T-helper 2 cell treated with Interferon-gamma antibody and Interleukin-4, amounts not matched to agents 5 μg/mL and 100 μg/mL, for 36 hours (primary cell): ENCODE data around the gene PEDS1.
A peak's percentile ranks its signal among the peaks of the same experiment; 100 is the strongest.
"Not testable (repeated sequence)": the region's sequence is repeated elsewhere in the genome, so short reads cannot be mapped to it uniquely, and the experiment has no call there.

Experiments
- DNase-seq: peaks from one replicate; pipeline ENCODE4 v3.0.0; 2021; ENCODE audit warnings: low spot score
- H3K27ac Mint-ChIP-seq: one replicate; pipeline ENCODE4 v1.8.0; 2021; ENCODE audit warnings: mild to moderate bottlenecking, mixed read lengths
- H3K27me3 Mint-ChIP-seq: one replicate; pipeline ENCODE4 v1.8.0; 2021; ENCODE audit warnings: low read depth, mixed read lengths
- H3K36me3 Mint-ChIP-seq: one replicate; pipeline ENCODE4 v1.8.0; 2021; ENCODE audit warnings: low read depth, mixed read lengths
- H3K4me1 Mint-ChIP-seq: one replicate; pipeline ENCODE4 v1.8.0; 2021; ENCODE audit warnings: low read depth, mixed read lengths
- H3K4me3 Mint-ChIP-seq: one replicate; pipeline ENCODE4 v1.8.0; 2022; ENCODE audit warnings: mild to moderate bottlenecking, moderate library complexity, mixed read lengths
- H3K9me3 Mint-ChIP-seq: one replicate; pipeline ENCODE4 v1.8.0; 2021; ENCODE audit warnings: mixed read lengths

PEDS1 gene

DNA sequence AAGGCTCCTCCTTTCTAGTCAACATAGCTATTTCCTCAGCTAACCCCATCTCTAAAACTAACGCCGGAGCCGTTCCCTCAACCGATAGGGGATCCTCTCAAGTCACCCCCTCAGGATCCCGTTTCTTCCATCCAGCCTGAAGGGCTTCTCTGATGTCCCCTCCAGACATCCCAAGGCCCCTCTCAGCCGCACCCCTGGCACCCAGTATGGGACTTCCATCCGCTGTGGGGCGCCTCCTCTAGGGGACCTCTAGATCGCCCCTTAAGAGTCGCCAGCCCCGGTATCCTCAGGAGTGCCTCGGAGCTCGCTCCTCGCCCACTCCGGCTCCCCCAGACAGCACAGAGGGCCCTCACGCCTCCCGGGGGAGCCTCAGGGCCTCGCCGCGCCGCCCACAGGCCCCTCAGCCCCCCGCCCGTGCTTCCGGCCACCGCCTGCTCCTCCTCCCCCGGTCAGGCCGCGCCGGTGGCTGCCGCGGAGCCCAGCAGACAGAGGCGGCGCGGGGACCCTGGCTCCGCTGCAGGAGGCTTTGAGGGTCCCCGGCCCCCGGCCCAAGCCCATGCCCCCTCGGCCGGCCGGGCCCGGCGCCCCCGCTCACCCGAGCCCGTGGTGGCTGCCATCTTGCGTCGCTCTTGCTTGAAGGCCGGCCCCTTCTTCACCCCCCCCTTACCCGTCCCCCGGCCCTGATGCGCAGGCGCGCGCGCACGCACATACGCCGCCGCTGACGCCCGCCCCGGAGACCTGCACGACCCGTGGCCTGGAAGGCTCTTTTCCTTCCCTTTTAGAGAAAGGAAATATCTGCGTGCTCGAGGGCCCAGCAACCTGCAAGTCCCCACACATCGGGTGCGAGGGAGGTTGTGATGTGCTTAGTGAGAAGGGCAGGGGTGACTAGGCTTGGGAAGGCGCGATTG, 40.8 kb downstream of the PEDS1 start, which contains the start of gene UBE2V1:
Gene UBE2V1 (minus strand): TSS at position 639 of the 908 bp plus-strand sequence. CDS start 22 bp downstream, at position 617.
- peak within 1 kb of the TSS; percentile 88 for H3K27ac Mint-ChIP-seq
- H3K4me1 Mint-ChIP-seq, result peaks cover 66% of the 10 kb centered on the region
- H3K36me3 Mint-ChIP-seq, result peaks cover 16% of the 10 kb centered on the region
- H3K9me3 Mint-ChIP-seq, result no peaks in the 10 kb centered on the region
- peak within 1 kb of the TSS; percentile 86 for H3K4me3 Mint-ChIP-seq
- peak; percentile 88 for DNase-seq
- H3K27me3 Mint-ChIP-seq, result no peaks in the 10 kb centered on the region

DNA sequence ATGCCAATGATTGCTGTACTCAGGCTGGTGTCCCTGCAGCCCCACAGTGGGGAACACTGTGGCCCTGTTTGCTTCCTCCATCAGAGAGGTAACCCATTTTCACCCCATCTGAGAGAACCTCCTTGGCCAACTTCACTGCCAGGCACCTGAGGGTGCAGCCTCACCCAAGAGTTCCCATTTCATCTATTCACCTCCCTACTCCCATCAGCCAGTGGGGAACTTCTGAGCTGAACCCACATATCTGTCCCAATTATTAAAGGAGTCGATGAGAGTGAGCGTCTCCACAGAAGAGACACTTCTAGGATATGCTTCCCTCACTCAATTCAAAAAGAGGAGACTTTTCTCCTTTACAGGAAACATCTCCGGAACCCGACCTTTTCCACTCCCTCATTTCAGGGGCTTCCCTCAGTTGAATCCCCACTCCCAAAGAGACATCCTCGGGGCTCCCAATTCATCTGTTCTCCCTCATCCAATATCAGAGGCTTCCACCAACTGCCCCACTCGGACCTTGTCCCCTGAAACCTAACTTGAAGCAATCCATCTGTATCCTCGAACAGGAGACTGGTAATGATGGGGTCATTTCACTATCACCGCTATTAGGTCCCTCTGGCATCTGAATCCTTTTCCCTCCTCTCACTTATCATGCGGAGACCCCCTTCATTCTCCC, 41.6 kb downstream of the PEDS1 start:
- peak overlapping the region; percentile 88 for H3K27ac Mint-ChIP-seq
- H3K9me3 Mint-ChIP-seq, result no peaks in the 10 kb centered on the region
- no peaks in the 10 kb centered on the region for H3K27me3 Mint-ChIP-seq
- H3K36me3 Mint-ChIP-seq, result peaks cover 19% of the 10 kb centered on the region
- DNase-seq, result no peak
- peaks cover 68% of the 10 kb centered on the region for H3K4me1 Mint-ChIP-seq
- peak overlapping the region; percentile 86 for H3K4me3 Mint-ChIP-seq

DNA sequence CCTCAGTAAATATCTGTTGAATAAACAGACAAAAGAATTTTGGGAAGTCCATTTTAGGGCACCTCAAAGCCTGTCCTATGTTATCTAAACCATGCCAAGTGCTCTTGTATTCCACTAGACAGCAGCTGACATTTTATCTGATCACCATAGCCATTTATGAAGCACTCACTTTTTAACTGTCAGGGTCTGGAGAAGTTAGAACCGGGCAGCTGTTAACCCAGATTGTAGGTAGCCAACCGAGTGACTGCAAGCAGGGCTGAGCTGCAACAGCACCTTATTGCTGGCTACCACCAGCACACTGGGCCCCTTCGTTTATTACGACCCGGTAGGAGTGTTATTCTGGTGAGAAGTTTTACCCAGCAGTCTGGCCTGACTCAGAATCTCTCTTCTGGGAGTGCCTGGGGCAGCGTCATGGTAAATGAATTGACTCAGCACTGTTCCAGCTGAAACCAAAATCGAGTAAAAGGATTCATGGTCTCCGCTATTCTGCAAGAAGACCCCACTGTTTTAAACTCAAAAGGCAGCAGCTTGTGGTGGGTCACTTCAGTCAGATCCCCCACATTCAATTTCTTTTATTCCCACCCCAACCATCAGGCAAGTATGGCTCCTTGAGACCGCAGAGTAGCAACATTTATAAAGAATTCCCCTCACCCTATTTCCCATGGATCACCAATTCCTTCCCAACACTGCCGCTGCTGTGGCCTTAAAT, 42.2 kb downstream of the PEDS1 start:
- Mint-ChIP-seq H3K4me1 (peaks cover 66% of the 10 kb centered on the region), H3K9me3 (no peaks in the 10 kb centered on the region), H3K36me3 (peaks cover 21% of the 10 kb centered on the region), H3K27me3 (no peaks in the 10 kb centered on the region), H3K4me3 (peak overlapping the region; percentile 86), H3K27ac (peak overlapping the region; percentile 88)
- DNase-seq, result peak; percentile 66

DNA sequence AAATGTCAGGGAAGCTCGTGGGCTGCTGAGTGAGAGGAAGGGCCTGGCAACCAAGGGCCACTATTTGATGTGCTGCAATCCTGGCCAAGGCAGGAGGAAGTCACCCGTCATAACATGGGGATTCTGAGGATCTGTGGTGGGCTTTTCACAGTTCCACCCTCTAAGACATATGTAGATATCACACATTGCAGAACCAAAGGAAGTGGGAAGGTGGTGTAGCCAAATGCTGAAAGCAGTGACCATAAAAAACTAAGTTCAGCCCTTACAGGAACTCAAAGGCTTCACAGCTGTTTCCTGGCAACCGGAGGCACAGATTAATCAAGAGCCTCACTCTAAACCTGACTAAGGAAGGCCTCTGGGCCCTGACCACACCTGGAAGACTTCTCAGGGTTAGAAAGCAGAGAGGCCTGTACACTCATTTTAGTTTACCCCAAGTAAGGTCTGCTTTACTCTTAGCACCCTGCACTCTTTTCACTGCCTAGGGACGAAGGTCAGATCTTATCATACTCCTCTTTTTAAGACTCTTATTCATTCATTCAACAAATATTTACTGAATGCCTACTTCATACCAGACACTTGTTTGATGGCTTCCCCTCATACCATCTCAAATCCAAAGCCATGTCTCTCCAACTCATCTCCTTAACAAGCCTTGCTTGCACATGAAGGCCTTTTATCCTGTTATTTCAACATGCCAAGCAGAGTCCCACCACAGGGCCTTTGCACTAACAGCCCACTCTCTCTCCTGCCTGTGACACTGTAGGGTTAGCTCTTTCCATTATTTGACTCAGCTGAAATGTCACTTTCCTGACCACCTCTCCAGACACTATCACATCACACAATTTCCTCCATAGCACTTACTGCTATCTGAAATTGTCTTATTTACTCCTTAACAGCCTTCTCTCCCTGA, 43.1 kb downstream of the PEDS1 start:
- peak; percentile 64 for DNase-seq
- Mint-ChIP-seq H3K27ac (peak overlapping the region; percentile 88), H3K9me3 (no peaks in the 10 kb centered on the region), H3K27me3 (no peaks in the 10 kb centered on the region), H3K4me3 (peak overlapping the region; percentile 86), H3K4me1 (peaks cover 62% of the 10 kb centered on the region), H3K36me3 (peaks cover 20% of the 10 kb centered on the region)

DNA sequence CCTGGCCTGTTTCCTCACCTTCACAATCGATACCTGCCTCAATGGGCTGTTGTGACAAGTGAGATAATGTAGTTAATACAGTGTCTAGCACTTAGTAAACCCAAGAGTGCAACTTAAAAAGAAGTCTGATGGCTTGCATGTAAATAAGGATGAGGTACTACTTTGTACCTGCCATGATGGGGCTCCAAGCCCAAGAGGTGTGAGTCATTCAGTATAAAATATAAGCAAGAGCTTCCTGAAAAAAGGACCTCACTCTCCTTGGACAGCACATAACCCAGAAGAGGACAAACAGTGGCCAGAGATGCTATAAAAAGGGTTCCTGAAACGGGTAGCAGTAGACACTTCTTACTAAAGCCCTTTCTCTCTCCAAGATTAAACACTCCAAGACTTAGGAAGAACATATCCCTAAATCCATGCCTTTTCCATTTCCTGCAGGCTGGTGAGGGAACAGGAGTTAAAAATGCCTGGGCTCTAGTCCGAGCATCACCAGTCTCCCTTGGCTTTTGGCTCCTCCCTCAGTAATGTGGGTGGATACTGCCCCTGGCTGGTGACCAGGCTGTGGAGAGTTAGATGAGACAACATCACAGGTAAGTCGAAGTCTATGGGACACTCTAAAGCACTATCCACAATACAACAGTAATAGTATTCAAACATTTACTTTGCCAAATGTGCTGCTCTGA, 44.8 kb downstream of the PEDS1 start:
- peaks cover 50% of the 10 kb centered on the region for H3K4me1 Mint-ChIP-seq
- no peak overlapping the region for H3K27ac Mint-ChIP-seq
- no peaks in the 10 kb centered on the region for H3K9me3 Mint-ChIP-seq
- peaks cover 20% of the 10 kb centered on the region for H3K36me3 Mint-ChIP-seq
- H3K4me3 Mint-ChIP-seq, result no peak overlapping the region
- no peaks in the 10 kb centered on the region for H3K27me3 Mint-ChIP-seq
- no peak for DNase-seq

DNA sequence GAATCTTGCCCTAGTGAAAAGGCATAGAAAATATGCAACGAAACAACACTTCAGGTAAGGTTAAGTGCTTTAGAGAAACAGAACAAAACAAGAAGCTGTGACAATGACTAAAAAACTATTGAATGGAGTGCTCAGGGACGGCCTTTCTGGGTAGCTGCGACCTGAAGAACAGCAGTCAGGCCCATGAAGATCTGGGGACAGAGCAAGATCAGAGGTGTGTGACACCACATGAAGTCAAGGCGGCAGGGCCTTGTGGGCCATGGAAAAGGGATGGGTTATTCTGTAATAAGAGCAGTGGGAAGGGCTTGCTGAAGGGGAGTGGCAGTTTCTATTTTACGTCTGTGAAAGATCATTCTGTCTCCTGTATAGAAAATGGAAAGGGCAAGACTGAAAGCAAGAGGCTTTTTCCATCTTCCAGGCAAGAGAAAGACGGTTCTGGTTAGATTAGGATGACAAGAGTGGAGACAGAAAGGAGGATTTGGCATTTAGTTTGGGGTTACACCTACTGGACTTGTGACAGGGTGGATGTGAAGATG, 45.7 kb downstream of the PEDS1 start:
- peaks cover 23% of the 10 kb centered on the region for H3K36me3 Mint-ChIP-seq
- no peaks in the 10 kb centered on the region for H3K9me3 Mint-ChIP-seq
- no peak for DNase-seq
- H3K27me3 Mint-ChIP-seq, result no peaks in the 10 kb centered on the region
- peaks cover 44% of the 10 kb centered on the region for H3K4me1 Mint-ChIP-seq
- no peak overlapping the region for H3K4me3 Mint-ChIP-seq
- peak overlapping the region; percentile 5 for H3K27ac Mint-ChIP-seq

DNA sequence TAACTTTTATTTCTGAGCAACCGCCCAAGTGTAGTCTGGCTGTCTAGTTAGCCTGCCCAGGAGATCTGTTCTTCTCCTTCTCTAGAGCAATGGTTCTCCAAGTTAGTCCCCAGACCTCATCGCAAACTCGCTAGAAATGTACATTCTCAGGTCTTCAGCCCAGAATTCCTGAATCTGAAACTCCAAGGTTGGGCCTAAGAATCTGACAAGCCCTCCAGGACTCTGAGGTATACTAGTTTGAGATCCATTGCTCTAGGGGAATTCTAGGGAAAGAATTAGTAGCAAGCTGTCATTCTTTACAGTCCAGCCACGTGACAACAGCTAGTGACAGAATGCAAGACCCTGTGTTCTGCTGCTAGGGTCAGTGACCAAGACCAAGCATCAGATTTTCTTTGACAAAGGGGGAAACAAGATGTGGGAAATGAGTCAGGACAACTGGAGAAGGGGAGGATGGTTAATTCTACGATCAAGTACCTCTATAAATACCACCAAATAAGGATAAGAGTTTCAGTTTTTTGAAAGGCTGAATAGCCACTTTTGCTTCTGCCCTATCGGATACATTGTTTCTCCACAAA, 46.4 kb downstream of the PEDS1 start:
- H3K9me3 Mint-ChIP-seq, result no peaks in the 10 kb centered on the region
- no peaks in the 10 kb centered on the region for H3K27me3 Mint-ChIP-seq
- DNase-seq, result no peak
- no peak overlapping the region for H3K27ac Mint-ChIP-seq
- H3K4me3 Mint-ChIP-seq, result no peak overlapping the region
- H3K36me3 Mint-ChIP-seq, result peaks cover 26% of the 10 kb centered on the region
- peaks cover 46% of the 10 kb centered on the region for H3K4me1 Mint-ChIP-seq

DNA sequence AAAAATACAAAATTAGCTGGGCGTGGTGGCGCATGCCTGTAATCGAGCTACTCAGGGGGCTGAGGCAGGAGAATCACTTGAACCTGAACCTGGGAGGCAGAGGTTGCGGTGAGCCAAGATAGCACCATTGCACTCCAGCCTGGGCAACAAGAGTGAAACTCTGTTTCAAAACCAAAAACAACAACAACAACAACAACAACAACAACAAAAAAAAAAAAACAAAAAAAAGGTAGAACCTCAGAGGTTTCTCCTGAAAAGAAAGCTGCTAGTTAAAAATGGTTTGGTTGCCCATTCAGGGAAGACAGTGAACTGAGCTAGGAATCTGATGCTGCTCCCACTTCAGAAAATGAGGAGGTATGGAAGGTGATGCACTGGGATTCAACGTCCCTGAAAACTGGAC, 46.9 kb downstream of the PEDS1 start:
- Mint-ChIP-seq H3K36me3 (peaks cover 29% of the 10 kb centered on the region), H3K4me1 (peaks cover 45% of the 10 kb centered on the region)
- not testable (repeated sequence) for H3K27ac Mint-ChIP-seq, DNase-seq, H3K4me3 Mint-ChIP-seq, H3K9me3 Mint-ChIP-seq, H3K27me3 Mint-ChIP-seq
